HG03066 (cell line): ENCODE data around the gene KCTD5.
"Not testable (repeated sequence)": the region's sequence is repeated elsewhere in the genome, so short reads cannot be mapped to it uniquely, and the experiment has no call there.

Source experiments
- ATAC-seq: cut with Tn5 transposase; IDR thresholded peaks from one replicate; pipeline ENCODE4 v1.9.1; 2021; ENCODE audit warnings: low read depth; ENCODE audit not compliant: unreplicated experiment

KCTD5 gene

DNA sequence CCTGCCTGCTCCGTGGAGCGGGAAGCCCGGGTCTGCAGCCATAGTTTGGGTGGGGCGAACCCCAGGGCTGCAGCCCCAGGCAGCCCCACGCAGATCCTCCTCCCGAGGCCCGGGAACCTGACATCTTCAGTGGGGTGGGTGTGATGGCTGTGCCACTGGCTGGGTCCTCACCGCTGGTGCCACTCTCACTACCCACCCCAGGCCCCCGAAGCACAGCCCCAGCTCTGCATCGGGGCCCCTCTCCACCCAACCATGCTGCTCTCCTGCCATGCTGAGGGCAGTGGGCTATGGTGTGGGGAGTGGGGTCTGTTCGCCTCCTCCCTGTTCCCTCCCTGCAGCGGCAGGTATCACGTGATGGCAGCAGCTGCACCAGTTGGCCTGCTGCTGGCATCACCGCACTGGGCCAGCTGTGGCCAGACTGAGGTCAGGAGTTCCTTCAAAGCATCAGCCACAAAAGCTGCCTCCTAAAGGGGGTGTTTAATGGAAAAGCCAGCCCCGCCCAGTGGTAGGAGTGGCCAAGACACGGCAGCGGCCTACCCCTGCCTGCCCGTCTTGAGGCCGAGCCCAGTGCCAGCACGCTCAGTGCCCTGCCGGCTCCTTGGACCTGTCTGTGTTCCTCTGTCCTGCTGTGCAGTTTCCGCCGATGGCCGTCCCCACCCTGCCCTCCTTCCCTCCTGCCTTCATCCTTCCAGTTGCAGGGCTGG is 10.8 kb downstream of the KCTD5 start:
- no peak for ATAC-seq

DNA sequence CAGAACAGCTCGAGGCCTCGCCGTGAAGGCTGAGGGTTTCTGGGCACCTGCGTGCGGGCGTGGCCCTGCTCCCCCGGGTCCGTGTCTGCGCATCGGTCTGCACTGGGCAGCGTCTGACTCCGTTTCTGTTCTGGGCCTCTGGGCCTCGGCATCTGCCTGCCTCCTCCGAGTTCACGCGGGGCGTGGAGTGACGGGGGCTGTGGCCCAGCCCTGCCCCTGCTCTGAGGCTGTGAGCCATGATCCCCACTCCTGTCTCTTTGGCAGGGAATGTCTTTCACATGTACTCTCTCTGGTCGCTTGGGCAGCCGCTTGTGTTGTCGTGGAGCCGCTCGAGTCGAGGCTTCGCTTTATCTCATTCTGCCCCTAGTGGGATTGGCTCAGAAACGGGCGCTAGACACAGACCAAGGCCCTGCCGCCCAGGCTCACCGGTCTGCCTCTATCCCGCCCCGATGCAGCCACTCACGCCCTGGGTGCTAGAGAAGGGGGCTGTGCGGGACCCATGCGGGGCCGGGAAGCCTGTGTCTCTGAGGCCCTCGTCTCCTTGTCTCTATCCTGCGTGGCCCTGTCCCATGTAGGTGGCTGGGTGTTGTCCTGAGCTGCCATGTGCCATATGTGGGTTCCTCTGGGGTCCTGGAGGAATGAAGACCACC is 14.4 kb downstream of the KCTD5 start:
- ATAC-seq = not testable (repeated sequence)

DNA sequence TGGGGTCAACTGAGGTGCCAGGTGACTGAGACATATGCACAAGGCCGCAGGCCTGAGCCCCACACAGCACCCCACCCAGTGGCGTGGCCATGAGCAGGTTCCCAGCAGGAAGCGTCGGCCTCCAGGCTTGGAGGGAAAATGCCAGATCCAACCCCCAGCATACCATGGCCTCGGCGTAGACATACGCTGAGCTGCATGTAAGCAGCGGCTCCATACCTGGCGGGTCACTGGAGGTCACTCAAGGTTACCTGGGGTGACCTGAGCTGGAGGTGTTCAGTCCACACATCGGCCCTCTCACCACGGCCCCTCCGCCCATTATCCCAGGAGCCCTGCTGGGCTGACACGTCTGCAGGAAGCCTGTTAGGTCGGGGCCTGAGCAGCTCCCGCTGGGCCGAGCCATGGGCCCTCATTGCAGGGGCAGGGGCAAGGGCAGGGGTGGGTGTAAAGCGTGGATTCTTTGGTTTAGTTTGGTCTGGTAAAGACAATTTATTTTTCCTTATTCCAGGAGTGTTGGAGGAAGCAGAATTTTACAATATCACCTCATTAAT is 15.2 kb downstream of the KCTD5 start:
- ATAC-seq = no peak

GRCh38 chr16:2698103-2698870 is 16.0 kb downstream of the KCTD5 start:
- no peak for ATAC-seq

- ATAC-seq = no peak
Observed at GRCh38 chr16:2698965-2699750, 16.8 kb downstream of the KCTD5 start.

DNA sequence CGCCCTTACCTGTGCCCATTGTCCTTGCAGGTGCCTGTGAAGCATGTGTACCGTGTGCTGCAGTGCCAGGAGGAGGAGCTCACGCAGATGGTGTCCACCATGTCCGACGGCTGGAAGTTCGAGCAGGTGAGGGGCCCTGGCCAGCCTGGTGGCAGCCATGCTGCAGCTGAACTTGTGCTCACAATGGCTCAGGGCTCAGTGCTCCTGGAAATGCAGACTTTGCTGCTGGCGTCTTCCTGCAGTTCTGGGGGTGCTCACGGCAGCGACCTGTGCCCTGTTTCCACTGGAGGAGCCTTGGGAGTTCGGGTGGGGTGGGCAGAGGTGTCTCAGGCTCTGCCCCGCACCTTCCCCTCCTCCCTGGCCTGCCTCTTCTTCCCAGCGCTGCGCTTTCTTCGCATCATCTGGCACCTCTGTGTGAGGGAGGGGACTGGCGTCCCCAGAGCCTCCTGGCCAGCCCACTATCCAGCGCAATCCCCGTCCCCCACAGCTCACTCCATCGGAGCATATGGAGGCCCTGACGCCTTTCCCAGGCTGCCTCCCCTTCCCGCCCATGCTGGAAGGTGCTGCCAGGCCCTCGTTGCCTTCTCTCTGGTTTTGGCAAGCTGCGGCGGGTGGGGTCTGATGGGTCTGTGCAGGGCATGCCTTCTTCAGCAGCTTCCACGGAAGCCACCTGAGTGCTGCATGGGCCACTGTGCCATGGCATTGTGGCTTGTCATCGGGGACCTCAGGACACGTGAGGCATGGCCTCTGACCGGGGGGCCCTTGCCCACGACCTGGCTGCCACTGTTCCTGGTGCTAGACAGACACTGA is 17.7 kb downstream of the KCTD5 start:
- no peak for ATAC-seq

GRCh38 chr16:2700786-2701185 is 18.5 kb downstream of the KCTD5 start:
- ATAC-seq = no peak

- no peak for ATAC-seq
Observed at GRCh38 chr16:2701272-2701671, 18.9 kb downstream of the KCTD5 start.

DNA sequence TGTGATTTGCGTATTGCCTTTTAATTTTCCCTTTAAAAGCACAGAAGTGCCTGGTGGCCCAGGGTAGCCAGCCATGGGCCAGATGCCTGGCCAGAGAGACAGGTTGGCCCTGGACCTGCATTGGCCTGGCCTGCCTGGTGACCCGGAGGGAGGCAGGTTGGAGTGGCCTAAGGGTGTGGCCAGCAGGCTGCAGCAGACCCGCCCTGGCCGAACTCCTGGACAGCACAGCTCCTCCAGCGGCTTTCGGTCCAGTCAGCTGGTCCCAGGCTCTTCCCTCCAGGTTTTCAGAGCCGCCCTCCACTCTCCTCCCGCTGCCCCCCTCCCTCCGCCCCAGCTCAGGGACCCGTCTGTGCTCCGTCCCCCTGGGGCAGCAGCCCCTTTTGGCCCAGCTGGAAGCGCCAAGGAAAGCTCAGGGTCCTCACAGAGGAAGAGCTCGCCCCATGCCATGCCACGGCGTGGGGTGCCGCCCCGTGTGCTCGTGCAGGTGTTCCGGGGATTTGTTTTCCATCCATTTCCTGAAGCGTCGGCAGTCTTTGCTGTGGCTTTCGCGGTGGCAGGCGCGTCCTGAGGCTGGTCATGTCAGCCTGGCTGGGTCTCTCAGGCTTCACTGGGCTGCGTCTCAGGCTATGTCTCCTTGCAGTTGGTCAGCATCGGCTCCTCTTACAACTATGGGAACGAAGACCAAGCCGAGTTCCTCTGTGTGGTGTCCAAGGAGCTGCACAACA is 19.6 kb downstream of the KCTD5 start:
- no peak for ATAC-seq

DNA sequence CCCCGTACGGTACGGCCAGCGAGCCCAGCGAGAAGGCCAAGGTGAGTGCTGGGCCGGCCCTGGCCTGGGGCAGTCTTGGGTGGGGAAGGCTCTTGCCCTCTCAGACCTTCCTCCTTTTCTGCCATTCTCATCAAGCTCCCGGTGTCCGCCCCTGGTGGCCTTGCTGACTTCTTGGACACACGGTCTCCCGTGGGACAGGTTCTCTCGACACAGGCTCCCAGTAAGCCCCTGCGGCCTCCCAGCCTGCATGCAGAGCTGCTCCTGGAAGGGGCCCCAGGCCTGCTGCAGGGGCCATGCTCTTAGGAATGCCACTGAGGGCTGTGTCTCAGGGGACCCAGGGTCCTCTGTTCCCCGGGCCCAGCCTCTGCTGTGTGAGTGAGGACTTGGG is 20.1 kb downstream of the KCTD5 start:
- ATAC-seq = no peak

- no peak for ATAC-seq
Observed at GRCh38 chr16:2702871-2703745, 20.8 kb downstream of the KCTD5 start.

GRCh38 chr16:2704166-2704982 is 22.1 kb downstream of the KCTD5 start:
- ATAC-seq = no peak

DNA sequence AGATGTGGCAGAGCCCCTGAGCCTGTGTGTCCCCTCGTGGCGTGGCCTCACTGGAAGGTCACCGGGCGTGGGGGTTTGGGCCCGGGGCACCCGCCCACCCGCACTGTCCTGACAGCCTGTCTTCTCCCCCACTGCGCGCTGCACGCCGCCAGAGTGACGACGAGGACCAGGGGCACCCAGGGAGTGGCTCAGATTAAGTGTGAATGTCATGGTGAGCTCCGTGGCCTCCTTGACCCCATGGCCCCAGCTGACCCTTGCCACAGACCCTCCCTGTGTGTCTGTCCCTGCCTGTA is 22.6 kb downstream of the KCTD5 start:
- ATAC-seq = no peak

DNA sequence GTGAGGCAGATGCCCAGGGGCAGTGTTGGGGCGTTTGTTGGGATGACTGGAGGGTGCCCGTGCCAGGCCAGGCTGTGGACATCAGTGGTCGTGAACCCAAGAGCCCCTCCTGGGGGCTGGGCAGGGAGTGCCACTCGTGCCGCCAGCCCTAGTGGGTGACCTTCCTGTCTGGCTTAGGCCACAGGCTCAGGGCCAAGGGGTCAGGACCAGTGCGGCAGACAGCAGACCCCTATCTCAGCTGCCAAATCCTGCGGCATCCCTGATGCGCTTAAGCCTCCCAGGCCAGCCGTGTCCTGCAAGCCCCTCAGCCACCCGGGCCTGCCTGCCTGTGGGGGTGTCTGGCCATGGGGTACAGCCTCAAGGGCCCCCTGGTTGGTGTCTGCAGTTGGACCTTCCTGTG is 23.0 kb downstream of the KCTD5 start:
- no peak for ATAC-seq

GRCh38 chr16:2706085-2706484 is 23.8 kb downstream of the KCTD5 start:
- ATAC-seq = no peak

GRCh38 chr16:2706611-2707311 is 24.4 kb downstream of the KCTD5 start:
- ATAC-seq = no peak
